ENCODE results near the gene ITGB3.

DNA sequence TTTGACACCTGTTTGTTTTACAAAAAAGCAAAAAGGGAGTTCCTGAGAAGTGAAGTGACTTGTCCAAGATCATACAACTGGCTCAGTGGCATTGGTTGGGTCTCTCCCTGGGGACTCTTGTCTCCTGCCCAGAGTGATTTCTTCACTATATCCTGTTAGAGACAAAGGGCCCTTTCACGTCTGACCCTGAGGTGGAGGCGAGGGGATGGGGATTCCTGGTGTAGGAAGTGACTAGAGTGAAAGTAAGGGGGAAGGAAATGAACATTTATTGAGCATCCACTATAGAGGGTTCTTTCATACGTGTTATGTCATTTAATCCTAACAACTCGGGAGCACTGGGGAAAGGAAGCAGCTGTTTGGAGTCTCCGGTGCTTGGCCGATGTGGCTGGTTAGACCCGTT is 9.0 kb downstream of the ITGB3 start:
- TF ChIP-seq POLR2A (IDR thresholded peaks at IDR 0.05) (no peak), CTCF (IDR thresholded peaks at IDR 0.05) (no peak)
